HAP-1 (cell line): ENCODE data around the gene EMP2.
"Not testable (repeated sequence)": the region's sequence is repeated elsewhere in the genome, so short reads cannot be mapped to it uniquely, and the experiment has no call there.

Experiments used
- DNase-seq, 2 experiments: peaks; one replicate each; pipeline ENCODE4 v3.0.0-alpha.2; 2016 to 2020; ENCODE audit warnings: low spot score in 2 of 2
- H3K27me3 ChIP-seq: fragments of 250-450 bp; sonication (Bioruptor Pico); 2 replicates; pipeline ENCODE4 v1.5.1; 2020; ENCODE audit warnings: low read depth, mild to moderate bottlenecking, moderate library complexity
- H3K36me3 ChIP-seq: fragments of 250-450 bp; sonication (Bioruptor Pico); replicated peaks from 2 replicates; pipeline ENCODE4 v1.5.1; 2020; ENCODE audit warnings: mild to moderate bottlenecking
- H3K4me1 ChIP-seq: fragments of 250-450 bp; sonication (Bioruptor Pico); 2 replicates; pipeline ENCODE4 v1.5.1; 2020; ENCODE audit warnings: mild to moderate bottlenecking
- H3K4me3 ChIP-seq: fragments of 250-450 bp; sonication (Bioruptor Pico); 2 replicates; pipeline ENCODE4 v1.5.1; 2020; ENCODE audit warnings: mild to moderate bottlenecking, moderate library complexity
- H3K9me3 ChIP-seq: fragments of 250-450 bp; sonication (Bioruptor Pico); 2 replicates; pipeline ENCODE4 v1.5.1; 2020; ENCODE audit warnings: mild to moderate bottlenecking, moderate library complexity
- in situ Hi-C: fragments of 300-500 bp; cut with MboI; formaldehyde crosslinking; loops from 3 replicates; pipeline ENCODE4 v1.14.3; 2020; ENCODE audit warnings: low sequenced_read_pairs, inconsistent platforms, mixed read lengths

EMP2 gene

GRCh38 chr16:10541366-10541765 is 39.0 kb downstream of the EMP2 start:
- H3K4me3 ChIP-seq = no peak overlapping the region
- no peaks in the 10 kb centered on the region for H3K4me1 ChIP-seq
- in situ Hi-C loops = no loop called here
- H3K27me3 ChIP-seq = no peaks in the 10 kb centered on the region
- DNase-seq = no peak
- no peaks in the 10 kb centered on the region for H3K9me3 ChIP-seq
- H3K36me3 ChIP-seq = peaks cover 6% of the 10 kb centered on the region

GRCh38 chr16:10539793-10540192 is 40.6 kb downstream of the EMP2 start:
- no peak overlapping the region for H3K4me3 ChIP-seq
- no peaks in the 10 kb centered on the region for H3K27me3 ChIP-seq
- H3K4me1 ChIP-seq = no peaks in the 10 kb centered on the region
- peaks cover 8% of the 10 kb centered on the region for H3K36me3 ChIP-seq
- in situ Hi-C loops = no loop called here
- DNase-seq = no peak
- no peaks in the 10 kb centered on the region for H3K9me3 ChIP-seq

- Histone ChIP-seq H3K4me3 (no peak overlapping the region), H3K9me3 (no peaks in the 10 kb centered on the region), H3K4me1 (no peaks in the 10 kb centered on the region), H3K36me3 (peaks cover 8% of the 10 kb centered on the region), H3K27me3 (no peaks in the 10 kb centered on the region)
- no peak for DNase-seq
- in situ Hi-C loops = no loop called here
Observed at GRCh38 chr16:10539236-10539635, 41.2 kb downstream of the EMP2 start.

- H3K9me3 ChIP-seq = no peaks in the 10 kb centered on the region
- H3K4me1 ChIP-seq = no peaks in the 10 kb centered on the region
- in situ Hi-C loops = no loop called here
- no peak for DNase-seq
- peaks cover 8% of the 10 kb centered on the region for H3K36me3 ChIP-seq
- H3K4me3 ChIP-seq = no peak overlapping the region
- no peaks in the 10 kb centered on the region for H3K27me3 ChIP-seq
Observed at GRCh38 chr16:10538583-10538982, 41.8 kb downstream of the EMP2 start.

- H3K4me3 ChIP-seq = no peak overlapping the region
Observed at GRCh38 chr16:10537946-10538345, 42.5 kb downstream of the EMP2 start.

GRCh38 chr16:10536814-10537389 is 43.5 kb downstream of the EMP2 start:
- Histone ChIP-seq H3K9me3 (no peaks in the 10 kb centered on the region), H3K36me3 (peaks cover 3% of the 10 kb centered on the region; the same call in 1 of the 2 replicates), H3K27me3 (no peaks in the 10 kb centered on the region), H3K4me3 (no peak overlapping the region), H3K4me1 (no peaks in the 10 kb centered on the region)
- in situ Hi-C loops = no loop called here
- no peak for DNase-seq

More at GRCh38 chr16:10537946-10538345, 42.5 kb downstream of the EMP2 start:
- Histone ChIP-seq H3K4me1 (no peaks in the 10 kb centered on the region), H3K27me3 (no peaks in the 10 kb centered on the region), H3K9me3 (no peaks in the 10 kb centered on the region), H3K36me3 (peaks cover 3% of the 10 kb centered on the region; the same call in 1 of the 2 replicates)
- DNase-seq = no peak
- in situ Hi-C loops = no loop called here

GRCh38 chr16:10536328-10536727 is 44.1 kb downstream of the EMP2 start:
- H3K9me3 ChIP-seq, H3K4me1 ChIP-seq, H3K4me3 ChIP-seq, H3K27me3 ChIP-seq, DNase-seq, in situ Hi-C loops, H3K36me3 ChIP-seq: not testable (repeated sequence)

GRCh38 chr16:10535461-10535860 is 44.9 kb downstream of the EMP2 start:
- no peaks in the 10 kb centered on the region for H3K9me3 ChIP-seq
- no peak overlapping the region for H3K4me3 ChIP-seq
- 0 out of 2 replicates have a peak, but pooled peaks cover 3% of the 10 kb centered on the region for H3K36me3 ChIP-seq
- in situ Hi-C loops = no loop called here
- no peaks in the 10 kb centered on the region for H3K4me1 ChIP-seq
- no peak for DNase-seq
- no peaks in the 10 kb centered on the region for H3K27me3 ChIP-seq

GRCh38 chr16:10534748-10535147 is 45.6 kb downstream of the EMP2 start:
- H3K27me3 ChIP-seq = no peaks in the 10 kb centered on the region
- no peak for DNase-seq
- no peaks in the 10 kb centered on the region for H3K4me1 ChIP-seq
- in situ Hi-C loops = no loop called here
- 0 out of 2 replicates have a peak, but pooled peaks cover 3% of the 10 kb centered on the region for H3K36me3 ChIP-seq
- H3K4me3 ChIP-seq = no peak overlapping the region
- H3K9me3 ChIP-seq = no peaks in the 10 kb centered on the region

GRCh38 chr16:10533612-10534011 is 46.8 kb downstream of the EMP2 start:
- in situ Hi-C loops = not testable (repeated sequence)

GRCh38 chr16:10531582-10531981 is 48.8 kb downstream of the EMP2 start:
- Histone ChIP-seq H3K4me3 (no peak overlapping the region), H3K4me1 (no peaks in the 10 kb centered on the region), H3K36me3 (0 out of 2 replicates have a peak, but pooled peaks cover 3% of the 10 kb centered on the region), H3K9me3 (no peaks in the 10 kb centered on the region), H3K27me3 (no peaks in the 10 kb centered on the region)
- in situ Hi-C loops = no loop called here
- no peak for DNase-seq

More at GRCh38 chr16:10533612-10534011, 46.8 kb downstream of the EMP2 start:
- not testable (repeated sequence) for H3K4me1 ChIP-seq, H3K36me3 ChIP-seq, H3K27me3 ChIP-seq, H3K9me3 ChIP-seq, DNase-seq, H3K4me3 ChIP-seq

GRCh38 chr16:10530685-10531084 is 49.7 kb downstream of the EMP2 start:
- Histone ChIP-seq H3K9me3 (no peaks in the 10 kb centered on the region), H3K4me1 (no peaks in the 10 kb centered on the region), H3K36me3 (0 out of 2 replicates have a peak, but pooled peaks cover 2% of the 10 kb centered on the region), H3K4me3 (no peak overlapping the region), H3K27me3 (no peaks in the 10 kb centered on the region)
- in situ Hi-C loops = no loop called here
- DNase-seq = no peak

GRCh38 chr16:10529895-10530669 is 50.3 kb downstream of the EMP2 start:
- in situ Hi-C loops = no loop called here
- H3K4me1 ChIP-seq = no peaks in the 10 kb centered on the region

GRCh38 chr16:10528635-10529034 is 51.8 kb downstream of the EMP2 start:
- Histone ChIP-seq H3K4me1 (no peaks in the 10 kb centered on the region), H3K36me3 (no peaks in the 10 kb centered on the region), H3K27me3 (no peaks in the 10 kb centered on the region), H3K4me3 (no peak overlapping the region), H3K9me3 (no peaks in the 10 kb centered on the region)
- no peak for DNase-seq
- in situ Hi-C loops = no loop called here

More at GRCh38 chr16:10529895-10530669, 50.3 kb downstream of the EMP2 start:
- Histone ChIP-seq H3K9me3 (no peaks in the 10 kb centered on the region), H3K4me3 (no peak overlapping the region), H3K27me3 (no peaks in the 10 kb centered on the region), H3K36me3 (no peaks in the 10 kb centered on the region)
- DNase-seq = no peak
